Kidney epithelial cell (primary cell): ENCODE results near the gene KCNQ2. TPM values are rescaled to one million over a fixed set of nuclear protein-coding genes. Genes with fewer than 3 reads are reported as not detected.

Experiments
- DNase-seq: peaks from one replicate; pipeline ENCODE4 v3.0.0-alpha.2; 2010; ENCODE audit warnings: low read depth
- H3K27me3 ChIP-seq: 2 replicates; pipeline ENCODE4 v1.6.0; 2011; ENCODE audit warnings: low read length; ENCODE audit not compliant: control insufficient read depth, insufficient read depth
- H3K36me3 ChIP-seq: 2 replicates; pipeline ENCODE4 v1.5.1; 2011; ENCODE audit warnings: low read length; ENCODE audit not compliant: control insufficient read depth, insufficient read depth
- H3K4me3 ChIP-seq: 2 replicates; pipeline ENCODE4 v1.5.1; 2011; ENCODE audit warnings: low read depth, mild to moderate bottlenecking, control low read depth, low read length
- CTCF ChIP-seq: IDR thresholded peaks from 2 replicates; pipeline ENCODE4 v1.5.1; 2011; ENCODE audit warnings: mild to moderate bottlenecking, moderate library complexity, low read length, control low read depth, inconsistent platforms; ENCODE audit not compliant: insufficient read depth, poor library complexity, severe bottlenecking
- total RNA-seq: library from RNA; depleted of rRNA; stranded (reverse); fragments of >200 nt; gene quantifications from 2 replicates; pipeline ENCODE4 v1.2.3, GENCODE V29; 2015

Gene KCNQ2
- total RNA-seq, 1 donor from 2014 or later: 0.04 TPM

DNA sequence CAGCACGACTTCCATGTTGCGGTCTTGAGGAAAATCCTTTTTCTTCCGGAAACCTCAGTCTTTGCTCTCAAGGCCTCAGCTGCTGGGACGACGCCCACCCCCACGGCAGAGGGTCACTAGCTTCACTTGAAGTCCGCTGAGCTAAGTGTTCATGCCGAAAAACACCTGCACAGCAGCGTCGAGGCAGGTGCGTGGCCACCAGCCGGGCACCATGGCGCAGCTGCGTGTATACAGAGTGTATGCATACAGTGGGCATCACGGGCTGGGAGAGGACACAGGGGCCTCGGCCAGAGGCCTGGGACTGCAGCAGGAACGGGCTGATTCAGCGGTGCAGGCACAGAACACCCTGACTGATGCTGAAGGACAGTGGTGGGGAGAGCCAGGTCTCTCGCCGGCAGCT, 20.1 kb downstream of the KCNQ2 start:
- peaks cover 71% of the 10 kb centered on the region for H3K27me3 ChIP-seq
- no peak overlapping the region for H3K4me3 ChIP-seq
- no peak for TF ChIP-seq CTCF
- no peaks in the 10 kb centered on the region for H3K36me3 ChIP-seq
- no peak for DNase-seq

GRCh38 chr20:63451821-63452220, 20.6 kb downstream of the KCNQ2 start:
- H3K36me3 ChIP-seq: no peaks in the 10 kb centered on the region
- peaks cover 71% of the 10 kb centered on the region for H3K27me3 ChIP-seq
- DNase-seq: no peak
- no peak overlapping the region for H3K4me3 ChIP-seq
- TF ChIP-seq CTCF: no peak

- H3K27me3 ChIP-seq: peaks cover 57% of the 10 kb centered on the region
- no peak for DNase-seq
Observed at GRCh38 chr20:63449796-63450730, 22.4 kb downstream of the KCNQ2 start.

GRCh38 chr20:63449025-63449424, 23.4 kb downstream of the KCNQ2 start:
- TF ChIP-seq CTCF: no peak

More at GRCh38 chr20:63449796-63450730, 22.4 kb downstream of the KCNQ2 start:
- no peak for TF ChIP-seq CTCF
- Histone ChIP-seq H3K36me3 (no peaks in the 10 kb centered on the region), H3K4me3 (no peak overlapping the region)

GRCh38 chr20:63448031-63448430, 24.4 kb downstream of the KCNQ2 start:
- H3K36me3 ChIP-seq: no peaks in the 10 kb centered on the region
- no peak for TF ChIP-seq CTCF
- peaks cover 37% of the 10 kb centered on the region for H3K27me3 ChIP-seq

More at GRCh38 chr20:63449025-63449424, 23.4 kb downstream of the KCNQ2 start:
- Histone ChIP-seq H3K36me3 (no peaks in the 10 kb centered on the region), H3K4me3 (no peak overlapping the region), H3K27me3 (peaks cover 47% of the 10 kb centered on the region)
- no peak for DNase-seq

More at GRCh38 chr20:63448031-63448430, 24.4 kb downstream of the KCNQ2 start:
- H3K4me3 ChIP-seq: no peak overlapping the region
- DNase-seq: no peak
